ENCODE results near the gene EMID1. TPM values are rescaled to one million over a fixed set of nuclear protein-coding genes. Genes with fewer than 3 reads are reported as not detected.

The EMID1 gene
- total RNA-seq, 2 experiments from 2014 or later, result not detected

DNA sequence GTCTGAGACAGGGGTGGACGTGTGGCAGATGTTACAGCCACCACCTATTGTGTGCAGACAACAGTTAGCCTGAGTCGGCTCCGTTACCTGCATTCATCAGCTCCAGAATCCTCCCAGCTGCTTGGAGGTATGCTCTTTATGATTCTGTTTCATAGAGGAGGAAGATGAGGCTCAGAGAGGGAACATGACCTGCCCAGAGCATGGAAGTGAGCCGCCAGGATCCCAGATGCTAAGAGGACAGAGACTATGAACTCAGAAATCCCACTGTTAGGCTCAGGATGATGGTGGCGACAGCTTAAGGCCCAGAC, 1.5 kb downstream of the EMID1 start:
- no peak for ATAC-seq (ENCODE audit: poor library complexity)
- Mint-ChIP-seq H3K4me3 (no peak overlapping the region), H3K27me3 (peaks cover 27% of the 10 kb centered on the region), H3K4me1 (ENCODE audit: low read depth) (peaks cover 10% of the 10 kb centered on the region), H3K36me3 (ENCODE audit: low read depth) (no peaks in the 10 kb centered on the region), H3K9me3 (no peaks in the 10 kb centered on the region), H3K27ac (no peak overlapping the region)
- TF ChIP-seq, protein P1, sequence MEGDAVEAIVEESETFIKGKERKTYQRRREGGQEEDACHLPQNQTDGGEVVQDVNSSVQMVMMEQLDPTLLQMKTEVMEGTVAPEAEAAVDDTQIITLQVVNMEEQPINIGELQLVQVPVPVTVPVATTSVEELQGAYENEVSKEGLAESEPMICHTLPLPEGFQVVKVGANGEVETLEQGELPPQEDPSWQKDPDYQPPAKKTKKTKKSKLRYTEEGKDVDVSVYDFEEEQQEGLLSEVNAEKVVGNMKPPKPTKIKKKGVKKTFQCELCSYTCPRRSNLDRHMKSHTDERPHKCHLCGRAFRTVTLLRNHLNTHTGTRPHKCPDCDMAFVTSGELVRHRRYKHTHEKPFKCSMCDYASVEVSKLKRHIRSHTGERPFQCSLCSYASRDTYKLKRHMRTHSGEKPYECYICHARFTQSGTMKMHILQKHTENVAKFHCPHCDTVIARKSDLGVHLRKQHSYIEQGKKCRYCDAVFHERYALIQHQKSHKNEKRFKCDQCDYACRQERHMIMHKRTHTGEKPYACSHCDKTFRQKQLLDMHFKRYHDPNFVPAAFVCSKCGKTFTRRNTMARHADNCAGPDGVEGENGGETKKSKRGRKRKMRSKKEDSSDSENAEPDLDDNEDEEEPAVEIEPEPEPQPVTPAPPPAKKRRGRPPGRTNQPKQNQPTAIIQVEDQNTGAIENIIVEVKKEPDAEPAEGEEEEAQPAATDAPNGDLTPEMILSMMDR (IDR thresholded peaks at IDR 0.05), result no peak
- H3K27me3 ChIP-seq (ENCODE audit: control insufficient read depth in 1 of 2, insufficient read depth in 2 of 2, low read length in 2 of 2), result peaks cover 20 to 43% of the 10 kb centered on the region in 2 experiments
- ChIA-PET CTCF (no interaction called here), POLR2A (no interaction called here)
- intact Hi-C loops (cut with DNase I, micrococcal nuclease), result no loop called here
- H3K27ac ChIP-seq (ENCODE audit: low read depth in 1 of 2, low read length in 2 of 2), result no peak overlapping the region
- peaks cover 21% of the 10 kb centered on the region for H3K4me1 ChIP-seq (ENCODE audit: insufficient read depth, low read length)
- no peaks in the 10 kb centered on the region for H3K36me3 ChIP-seq (ENCODE audit: insufficient read depth, low read length)
- H3K9me3 ChIP-seq (ENCODE audit: control insufficient read depth in 1 of 2, insufficient read depth in 1 of 2, low read length in 2 of 2), result peaks cover 0 to 3% of the 10 kb centered on the region in 2 experiments
- no peak overlapping the region for H3K4me3 ChIP-seq (ENCODE audit: low read length)
- DNase-seq, result no peak

DNA sequence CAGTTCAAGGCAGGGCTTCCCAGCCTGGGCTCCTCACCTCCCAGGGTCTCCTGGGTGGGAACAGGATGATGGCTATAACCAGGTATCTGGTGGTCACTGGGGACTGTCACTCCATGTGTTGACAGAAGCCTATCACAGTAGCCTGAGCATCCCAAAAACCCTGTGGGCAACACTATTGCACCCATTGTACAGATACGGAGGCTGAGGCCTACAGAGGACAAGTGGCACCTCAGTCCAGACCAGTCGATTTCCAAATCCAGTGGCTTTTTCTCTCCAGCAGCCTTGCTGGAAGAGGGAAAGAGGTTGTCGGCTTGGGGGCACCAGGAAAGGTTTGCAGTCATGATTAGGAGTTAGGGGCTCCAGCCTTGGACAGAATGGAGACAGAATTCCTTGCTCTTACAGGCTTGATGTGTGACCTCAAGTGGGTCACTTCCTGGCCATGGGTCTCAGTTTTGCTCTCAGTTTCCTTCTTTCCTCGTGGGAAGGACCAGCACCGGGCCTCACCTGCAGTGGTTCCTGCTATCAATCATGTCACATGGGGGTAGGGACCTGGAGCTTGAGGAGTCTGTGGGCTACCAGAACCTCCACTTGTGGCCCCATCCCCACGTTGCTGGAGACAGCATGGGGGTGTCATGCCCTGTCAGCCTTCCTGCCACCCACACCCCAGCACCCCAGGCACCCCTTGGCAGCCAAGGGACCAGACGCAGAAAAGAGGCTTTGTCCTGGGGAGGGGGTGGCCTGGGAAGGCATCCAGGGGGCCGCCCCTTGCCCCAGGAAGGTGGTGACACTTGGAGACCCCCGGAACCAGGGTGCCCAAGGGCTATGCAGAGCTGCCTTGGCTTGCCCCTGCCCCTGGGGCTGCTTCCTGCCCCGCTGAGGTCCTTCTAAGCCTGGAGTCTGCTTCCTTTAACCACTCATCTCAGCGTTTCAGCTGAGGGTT, 2.1 kb downstream of the EMID1 start:
- Mint-ChIP-seq H3K27ac (no peak overlapping the region), H3K27me3 (peaks cover 20% of the 10 kb centered on the region), H3K9me3 (no peaks in the 10 kb centered on the region), H3K4me3 (no peak overlapping the region), H3K36me3 (ENCODE audit: low read depth) (no peaks in the 10 kb centered on the region), H3K4me1 (ENCODE audit: low read depth) (peaks cover 3% of the 10 kb centered on the region)
- H3K27ac ChIP-seq (ENCODE audit: low read depth in 1 of 2, low read length in 2 of 2), result no peak overlapping the region
- ChIA-PET POLR2A (no interaction called here), CTCF (no interaction called here)
- H3K4me1 ChIP-seq (ENCODE audit: insufficient read depth, low read length), result peaks cover 15% of the 10 kb centered on the region
- peaks cover 0 to 3% of the 10 kb centered on the region in 2 experiments for H3K9me3 ChIP-seq (ENCODE audit: control insufficient read depth in 1 of 2, insufficient read depth in 1 of 2, low read length in 2 of 2)
- no peak for ATAC-seq (ENCODE audit: poor library complexity)
- intact Hi-C loops (cut with DNase I, micrococcal nuclease), result no loop called here
- DNase-seq, result no peak
- no peak overlapping the region for H3K4me3 ChIP-seq (ENCODE audit: low read length)
- TF ChIP-seq, protein P1 (IDR thresholded peaks at IDR 0.05), result no peak
- H3K36me3 ChIP-seq (ENCODE audit: insufficient read depth, low read length), result no peaks in the 10 kb centered on the region
- H3K27me3 ChIP-seq (ENCODE audit: control insufficient read depth in 1 of 2, insufficient read depth in 2 of 2, low read length in 2 of 2), result peaks cover 17 to 43% of the 10 kb centered on the region in 2 experiments

DNA sequence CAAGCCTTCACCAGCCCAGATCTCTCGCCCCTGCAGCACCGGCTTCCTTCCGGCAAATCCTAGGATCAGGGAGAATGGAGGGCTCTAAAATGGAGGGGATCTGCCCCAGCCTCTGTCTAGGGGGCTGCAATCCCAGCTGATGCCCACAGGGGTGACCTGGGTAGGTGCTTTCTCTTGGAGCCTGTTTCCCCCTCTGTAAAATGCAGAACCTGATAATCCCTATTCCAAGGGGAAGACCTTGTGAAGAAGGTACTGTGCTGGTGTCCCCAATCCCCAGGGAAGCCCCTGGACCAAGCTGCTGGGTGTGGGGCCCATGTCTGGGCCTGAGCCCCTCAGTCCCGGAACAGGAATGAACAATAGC, 2.8 kb downstream of the EMID1 start:
- H3K4me3 Mint-ChIP-seq, result no peak overlapping the region
- no peaks in the 10 kb centered on the region for H3K4me1 Mint-ChIP-seq (ENCODE audit: low read depth)
- H3K4me3 ChIP-seq (ENCODE audit: low read length), result no peak overlapping the region
- H3K9me3 ChIP-seq (ENCODE audit: control insufficient read depth in 1 of 2, insufficient read depth in 1 of 2, low read length in 2 of 2), result peaks cover 0 to 3% of the 10 kb centered on the region in 2 experiments
- H3K27ac Mint-ChIP-seq, result no peak overlapping the region
- H3K36me3 Mint-ChIP-seq (ENCODE audit: low read depth), result no peaks in the 10 kb centered on the region
- no peaks in the 10 kb centered on the region for H3K9me3 Mint-ChIP-seq
- peaks cover 11% of the 10 kb centered on the region for H3K4me1 ChIP-seq (ENCODE audit: insufficient read depth, low read length)
- ATAC-seq (ENCODE audit: poor library complexity) (no peak), DNase-seq (no peak)
- no peak overlapping the region for H3K27ac ChIP-seq (ENCODE audit: low read depth in 1 of 2, low read length in 2 of 2)
- TF ChIP-seq, protein P1 (IDR thresholded peaks at IDR 0.05), result no peak
- H3K27me3 Mint-ChIP-seq, result peaks cover 20% of the 10 kb centered on the region
- no peaks in the 10 kb centered on the region for H3K36me3 ChIP-seq (ENCODE audit: insufficient read depth, low read length)
- CTCF ChIA-PET, result no interaction called here
- peaks cover 17 to 43% of the 10 kb centered on the region in 2 experiments for H3K27me3 ChIP-seq (ENCODE audit: control insufficient read depth in 1 of 2, insufficient read depth in 2 of 2, low read length in 2 of 2)
- POLR2A ChIA-PET, result no interaction called here
- intact Hi-C loops (cut with DNase I, micrococcal nuclease), result no loop called here

Measured in CD4-positive, alpha-beta T cell (primary cell).